Neural progenitor cell (in vitro differentiated cells): Measurements from ENCODE around the gene PCDHGA8.

Experiments used
- CTCF ChIP-seq: fragments of 200-600 bp; sonication (generic); IDR thresholded peaks from 2 replicates; pipeline ENCODE4 v1.5.1; 2017; ENCODE audit warnings: antibody characterized with exemption, mild to moderate bottlenecking
- EZH2phosphoT487 ChIP-seq: fragments of 200-600 bp; sonication (generic); IDR thresholded peaks from 2 replicates; pipeline ENCODE4 v1.6.1; 2017; ENCODE audit warnings: antibody characterized with exemption

DNA sequence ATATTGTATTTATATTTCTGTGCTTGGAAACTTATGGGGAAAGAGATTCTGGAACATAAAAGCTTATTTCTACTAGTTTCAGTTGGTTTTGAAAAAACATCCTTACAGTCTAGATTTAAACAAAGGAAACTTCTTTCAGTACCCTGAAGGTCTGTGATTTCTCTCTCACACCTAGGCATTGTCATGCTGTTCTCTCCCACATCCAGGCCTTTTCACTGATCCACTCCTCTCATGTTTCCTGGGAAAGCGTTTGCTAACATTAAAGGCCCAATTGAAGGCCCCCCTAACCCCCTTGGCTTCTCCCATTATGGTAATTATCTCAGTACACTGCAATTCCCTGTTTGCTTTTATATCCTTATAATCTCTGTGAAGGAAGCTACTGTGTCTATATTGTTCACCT is 49.7 kb upstream of the PCDHGA8 start:
- no peak for TF ChIP-seq CTCF
- TF ChIP-seq EZH2phosphoT487 = no peak
